ENCODE measurements around the gene LSMEM2. TPM values are rescaled to one million over a fixed set of nuclear protein-coding genes. Genes with fewer than 3 reads are reported as not detected.
"Not testable (repeated sequence)": the region's sequence is repeated elsewhere in the genome, so short reads cannot be mapped to it uniquely, and the experiment has no call there.

Gene LSMEM2
- total and polyA plus RNA-seq, 7 experiments from 2014 or later = 0.15 TPM; not detected in 6

GRCh38 chr3:50242851-50243542 lies 35.9 kb upstream of the LSMEM2 start:
- Mint-ChIP-seq H3K27ac (peak overlapping the region; percentile 79 to 97 (median 93)), H3K9me3 (no peaks in the 10 kb centered on the region), H3K4me1 (peaks cover 56 to 90% (median 84%) of the 10 kb centered on the region in 7 donors), H3K27me3 (no peaks in the 10 kb centered on the region), H3K36me3 (peaks cover 0 to 10% (median 0%) of the 10 kb centered on the region in 5 donors), H3K4me3 (peak overlapping the region; percentile 58 to 81 (median 70))
- CTCF ChIA-PET = interaction anchor here (1.4 to 9.5 kb wide), 2 partner anchors 12 to 56 kb away, joined by 6 to 211 read pairs; partner anchors contain the start of genes GNAI2, HYAL3 and NAA80
- peak overlapping the region; percentile 84 for H3K27ac ChIP-seq (ENCODE audit: low read depth, low read length)
- DNase-seq (peak in 2 of 9 donors; percentile 39 to 55), ATAC-seq (peak; percentile 40)
- intact Hi-C loops (cut with micrococcal nuclease) = no loop called here
- H3K4me1 ChIP-seq (ENCODE audit: control insufficient read depth in 2 of 2, insufficient read depth in 2 of 2, low read length in 2 of 2) = peaks cover 80 to 88% of the 10 kb centered on the region in 2 donors
- no peaks in the 10 kb centered on the region for H3K27me3 ChIP-seq (ENCODE audit: control insufficient read depth in 2 of 2, insufficient read depth in 2 of 2, low read length in 2 of 2)
- no peaks in the 10 kb centered on the region for H3K9me3 ChIP-seq (ENCODE audit: control insufficient read depth in 2 of 3, low read length in 3 of 3)
- POLR2A ChIA-PET = interaction anchor here (0.6 to 15.6 kb wide), 3 partner anchors 9 to 311 kb away, joined by 3 to 253 read pairs (median 6); partner anchors contain the start of gene GNAI2
- H3K36me3 ChIP-seq (ENCODE audit: control insufficient read depth in 2 of 3, insufficient read depth in 3 of 3, low read length in 3 of 3) = peaks cover 5 to 25% (median 7%) of the 10 kb centered on the region in 3 experiments
- H3K4me3 ChIP-seq (ENCODE audit: low read length) = peak overlapping the region; percentile 11

DNA sequence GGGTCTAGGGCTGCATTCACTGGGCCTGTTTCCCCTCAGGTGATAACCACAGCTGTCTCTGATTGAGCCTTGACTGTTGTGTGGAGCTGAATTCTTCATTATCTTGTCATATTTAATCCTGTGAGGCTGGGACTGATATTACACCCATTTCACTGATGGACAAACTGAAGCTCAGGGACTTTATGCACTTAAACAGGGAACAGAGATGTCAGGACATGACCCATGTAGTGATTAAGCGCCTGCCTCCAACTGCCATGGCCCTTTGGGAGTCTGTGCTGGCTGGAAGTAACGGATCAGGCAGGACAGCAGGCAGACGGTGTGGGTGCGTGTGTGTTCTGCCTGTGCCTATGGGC lies 35.4 kb upstream of the LSMEM2 start:
- ATAC-seq (no peak), DNase-seq (no peak)
- Mint-ChIP-seq H3K4me3 (peak overlapping the region in 5 of 10 donors; percentile 10 to 68 (median 54)), H3K27me3 (no peaks in the 10 kb centered on the region), H3K4me1 (peaks cover 58 to 88% (median 83%) of the 10 kb centered on the region in 7 donors), H3K9me3 (no peaks in the 10 kb centered on the region), H3K27ac (peak overlapping the region; percentile 51 to 96 (median 90)), H3K36me3 (peaks cover 0 to 9% (median 0%) of the 10 kb centered on the region in 5 donors)
- peaks cover 75 to 89% of the 10 kb centered on the region in 2 donors for H3K4me1 ChIP-seq (ENCODE audit: control insufficient read depth in 2 of 2, insufficient read depth in 2 of 2, low read length in 2 of 2)
- ChIA-PET CTCF (interaction anchor here (0.6 to 9.5 kb wide), 3 partner anchors 13 to 55 kb away, joined by 3 to 211 read pairs (median 6); partner anchors contain the start of genes GNAI2, HYAL3 and NAA80), POLR2A (interaction anchor here (0.6 to 15.6 kb wide), 3 partner anchors 9 to 311 kb away, joined by 3 to 253 read pairs (median 6); partner anchors contain the start of gene GNAI2)
- H3K4me3 ChIP-seq (ENCODE audit: low read length) = no peak overlapping the region
- H3K27me3 ChIP-seq (ENCODE audit: control insufficient read depth in 2 of 2, insufficient read depth in 2 of 2, low read length in 2 of 2) = no peaks in the 10 kb centered on the region
- intact Hi-C loops (cut with micrococcal nuclease) = no loop called here
- no peaks in the 10 kb centered on the region for H3K9me3 ChIP-seq (ENCODE audit: control insufficient read depth in 2 of 3, low read length in 3 of 3)
- peaks cover 5 to 30% (median 7%) of the 10 kb centered on the region in 3 experiments for H3K36me3 ChIP-seq (ENCODE audit: control insufficient read depth in 2 of 3, insufficient read depth in 3 of 3, low read length in 3 of 3)
- H3K27ac ChIP-seq (ENCODE audit: low read depth, low read length) = peak overlapping the region; percentile 84

GRCh38 chr3:50244813-50245212 lies 34.1 kb upstream of the LSMEM2 start:
- H3K27me3 Mint-ChIP-seq; H3K27me3 ChIP-seq (ENCODE audit: control insufficient read depth in 2 of 2, insufficient read depth in 2 of 2, low read length in 2 of 2); intact Hi-C loops (cut with micrococcal nuclease); H3K36me3 Mint-ChIP-seq; ATAC-seq; H3K9me3 ChIP-seq (ENCODE audit: control insufficient read depth in 2 of 3, low read length in 3 of 3); H3K9me3 Mint-ChIP-seq; DNase-seq; H3K4me3 ChIP-seq (ENCODE audit: low read length): not testable (repeated sequence)
- Histone ChIP-seq H3K36me3 (ENCODE audit: control insufficient read depth in 2 of 3, insufficient read depth in 3 of 3, low read length in 3 of 3) (peaks cover 0 to 33% (median 0%) of the 10 kb centered on the region in 3 experiments), H3K27ac (ENCODE audit: low read depth, low read length) (peak overlapping the region; percentile 88), H3K4me1 (ENCODE audit: control insufficient read depth in 2 of 2, insufficient read depth in 2 of 2, low read length in 2 of 2) (peaks cover 67 to 88% of the 10 kb centered on the region in 2 donors)
- ChIA-PET CTCF (interaction anchor here (0.7 to 9.5 kb wide), 2 partner anchors 14 to 1456 kb away, joined by 7 to 211 read pairs; partner anchors contain the start of gene GNAI2), POLR2A (interaction anchor here (15.6 kb wide), 1 partner anchor 13 kb away, joined by 253 read pairs; the partner anchor contains the start of gene GNAI2)
- Mint-ChIP-seq H3K4me3 (peak overlapping the region in 8 of 10 donors; percentile 18 to 89 (median 74)), H3K27ac (peak overlapping the region; percentile 42 to 96 (median 82)), H3K4me1 (peaks cover 53 to 88% (median 73%) of the 10 kb centered on the region in 7 donors)

DNA sequence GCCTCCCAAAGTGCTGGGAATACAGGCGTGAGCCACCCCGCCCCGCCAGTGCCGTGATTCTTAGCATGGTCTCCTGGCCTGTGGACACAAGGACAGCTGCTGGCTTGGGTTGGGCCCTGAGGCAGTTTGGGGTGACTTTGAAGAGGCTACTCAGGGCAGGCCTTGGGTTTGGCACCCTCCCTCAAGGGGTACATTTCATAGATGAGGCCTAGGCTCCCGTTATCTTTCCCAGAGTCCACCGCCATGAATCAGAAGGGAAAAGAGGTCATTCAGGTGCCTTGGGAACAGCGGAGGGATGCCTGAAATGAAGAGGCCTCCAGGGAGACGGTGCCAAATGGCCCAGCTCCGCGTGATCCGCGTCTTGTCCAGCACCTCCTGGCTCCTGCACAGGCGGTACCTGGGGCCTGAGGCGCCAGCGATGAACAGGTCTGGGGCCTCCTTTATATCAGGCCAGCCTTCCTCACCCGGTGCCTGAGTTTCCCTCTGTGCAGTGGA lies 33.6 kb upstream of the LSMEM2 start:
- H3K27ac Mint-ChIP-seq = peak overlapping the region in 8 of 9 donors; percentile 80 to 96 (median 95)
- H3K36me3 Mint-ChIP-seq = peaks cover 0 to 8% (median 0%) of the 10 kb centered on the region in 5 donors
- intact Hi-C loops (cut with micrococcal nuclease) = no loop called here
- no peaks in the 10 kb centered on the region for H3K9me3 Mint-ChIP-seq
- peaks cover 63 to 88% of the 10 kb centered on the region in 2 donors for H3K4me1 ChIP-seq (ENCODE audit: control insufficient read depth in 2 of 2, insufficient read depth in 2 of 2, low read length in 2 of 2)
- peak overlapping the region; percentile 65 to 89 (median 82) for H3K4me3 Mint-ChIP-seq
- H3K4me1 Mint-ChIP-seq = peaks cover 53 to 88% (median 74%) of the 10 kb centered on the region in 7 donors
- no peaks in the 10 kb centered on the region for H3K9me3 ChIP-seq (ENCODE audit: control insufficient read depth in 2 of 3, low read length in 3 of 3)
- peaks cover 0 to 33% (median 0%) of the 10 kb centered on the region in 3 experiments for H3K36me3 ChIP-seq (ENCODE audit: control insufficient read depth in 2 of 3, insufficient read depth in 3 of 3, low read length in 3 of 3)
- ATAC-seq = no peak
- ChIA-PET POLR2A (interaction anchor here (15.6 kb wide), 1 partner anchor 13 kb away, joined by 253 read pairs; the partner anchor contains the start of gene GNAI2), CTCF (interaction anchor here (0.7 to 9.5 kb wide), 2 partner anchors 15 to 1456 kb away, joined by 7 to 211 read pairs; partner anchors contain the start of gene GNAI2)
- H3K27ac ChIP-seq (ENCODE audit: low read depth, low read length) = peak overlapping the region; percentile 88
- H3K27me3 Mint-ChIP-seq = no peaks in the 10 kb centered on the region
- H3K27me3 ChIP-seq (ENCODE audit: control insufficient read depth in 2 of 2, insufficient read depth in 2 of 2, low read length in 2 of 2) = no peaks in the 10 kb centered on the region
- H3K4me3 ChIP-seq (ENCODE audit: low read length) = peak overlapping the region; percentile 52
- no peak for DNase-seq

DNA sequence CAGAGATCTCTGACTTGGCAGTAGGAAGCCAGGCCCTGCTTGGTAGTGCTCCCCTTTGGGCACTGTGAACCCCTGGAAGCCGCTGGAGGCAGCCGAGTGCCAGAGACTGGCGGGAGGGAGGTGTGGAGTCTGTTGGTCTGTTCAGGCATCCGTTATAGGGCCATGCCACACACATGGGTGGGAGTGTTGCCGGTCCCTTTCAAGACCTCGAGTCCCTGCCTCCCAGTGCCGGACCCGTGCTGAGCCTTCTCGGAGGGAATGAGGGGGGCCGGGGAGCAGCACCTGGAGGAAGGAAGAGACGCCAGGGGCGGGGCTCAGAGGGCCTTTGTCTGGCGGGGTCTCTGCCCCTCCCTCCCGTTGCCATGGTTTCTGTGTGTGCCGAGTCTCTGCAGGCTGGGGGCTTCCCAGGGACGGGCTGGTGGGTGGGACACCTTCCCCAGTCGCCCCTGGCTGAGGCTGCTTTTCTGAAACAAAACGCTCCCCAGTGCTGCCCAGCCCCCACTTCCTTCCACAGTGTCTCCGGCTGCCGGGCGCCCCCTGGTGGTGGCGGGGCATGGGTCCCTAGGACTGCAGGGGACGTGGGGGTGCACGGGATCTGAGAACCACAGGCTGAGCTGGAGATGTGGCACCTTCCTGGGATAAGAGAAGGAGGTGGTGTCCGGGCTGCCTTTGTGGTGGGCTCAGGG lies 32.9 kb upstream of the LSMEM2 start:
- Histone ChIP-seq H3K36me3 (ENCODE audit: control insufficient read depth in 2 of 3, insufficient read depth in 3 of 3, low read length in 3 of 3) (peaks cover 0 to 34% (median 0%) of the 10 kb centered on the region in 3 experiments), H3K4me1 (ENCODE audit: control insufficient read depth in 2 of 2, insufficient read depth in 2 of 2, low read length in 2 of 2) (peaks cover 61 to 87% of the 10 kb centered on the region in 2 donors), H3K27me3 (ENCODE audit: control insufficient read depth in 2 of 2, insufficient read depth in 2 of 2, low read length in 2 of 2) (no peaks in the 10 kb centered on the region), H3K9me3 (ENCODE audit: control insufficient read depth in 2 of 3, low read length in 3 of 3) (no peaks in the 10 kb centered on the region), H3K4me3 (ENCODE audit: low read length) (peak overlapping the region; percentile 52), H3K27ac (ENCODE audit: low read depth, low read length) (peak overlapping the region; percentile 88)
- no peaks in the 10 kb centered on the region for H3K9me3 Mint-ChIP-seq
- intact Hi-C loops (cut with micrococcal nuclease) = loop anchor here (1.0 kb wide), 7 partner anchors 8 to 54 kb away; partner anchors contain the start of genes HYAL3 (in 2 of the 2) and NAA80 (in 2 of the 2)
- ChIA-PET POLR2A (interaction anchor here (0.7 to 15.6 kb wide), 7 partner anchors 14 to 1253 kb away, joined by 3 to 253 read pairs (median 5); partner anchors contain the start of gene GNAI2), CTCF (interaction anchor here (0.6 to 9.5 kb wide), 17 partner anchors 10 to 1681 kb away, joined by 3 to 211 read pairs (median 5); partner anchors contain the start of genes GNAI2 and IFRD2)
- H3K4me3 Mint-ChIP-seq = peak overlapping the region; percentile 77 to 89 (median 82)
- DNase-seq = peak; percentile 88 to 99 (median 94)
- H3K27ac Mint-ChIP-seq = peak overlapping the region; percentile 80 to 96 (median 95)
- peak; percentile 90 for ATAC-seq
- peaks cover 57 to 90% (median 74%) of the 10 kb centered on the region in 7 donors for H3K4me1 Mint-ChIP-seq
- peaks cover 0 to 9% (median 0%) of the 10 kb centered on the region in 5 donors for H3K36me3 Mint-ChIP-seq
- no peaks in the 10 kb centered on the region for H3K27me3 Mint-ChIP-seq
